Chondrocyte (in vitro differentiated cells): ENCODE measurements around the gene NUDT9. TPM values are rescaled to one million over a fixed set of nuclear protein-coding genes. Genes with fewer than 3 reads are reported as not detected.
"Not testable (repeated sequence)": the region's sequence is repeated elsewhere in the genome, so short reads cannot be mapped to it uniquely, and the experiment has no call there.

Experiments used
- DNase-seq: peaks from one replicate; pipeline ENCODE4 v3.0.0; 2021; ENCODE audit warnings: mixed read lengths, low spot score
- H3K27ac Mint-ChIP-seq: one replicate; pipeline ENCODE4 v1.8.0; 2021; ENCODE audit warnings: mild to moderate bottlenecking, moderate library complexity, mixed read lengths; ENCODE audit not compliant: unreplicated experiment
- H3K27me3 Mint-ChIP-seq: 2 replicates; pipeline ENCODE4 v1.8.0; 2021; ENCODE audit warnings: low read depth, mixed read lengths
- H3K36me3 Mint-ChIP-seq: 2 replicates; pipeline ENCODE4 v1.8.0; 2021; ENCODE audit warnings: low read depth, mixed read lengths
- H3K4me1 Mint-ChIP-seq: 2 replicates; pipeline ENCODE4 v1.8.0; 2021; ENCODE audit warnings: low read depth, mild to moderate bottlenecking, mixed read lengths
- H3K4me3 Mint-ChIP-seq: one replicate; pipeline ENCODE4 v1.8.0; 2021; ENCODE audit warnings: mild to moderate bottlenecking, moderate library complexity, mixed read lengths; ENCODE audit not compliant: unreplicated experiment
- H3K9me3 Mint-ChIP-seq: 2 replicates; pipeline ENCODE4 v1.8.0; 2021; ENCODE audit warnings: low read depth, mixed read lengths
- CTCF ChIP-seq: fragments of 200-600 bp; sonication (generic); IDR thresholded peaks from 2 replicates; pipeline ENCODE4 v1.5.0; 2021; ENCODE audit warnings: antibody characterized with exemption, mild to moderate bottlenecking, moderate library complexity
- total RNA-seq: library from RNA; stranded (reverse); gene quantifications from 3 replicates; pipeline ENCODE4 v1.2.1, GENCODE V29; 2021

NUDT9 gene
- total RNA-seq, 1 donor from 2014 or later = 20.5 TPM

GRCh38 chr4:87490664-87491369 is 68.4 kb downstream of the NUDT9 start:
- no peaks in the 10 kb centered on the region for H3K9me3 Mint-ChIP-seq
- no peak overlapping the region for H3K27ac Mint-ChIP-seq
- no peak for DNase-seq
- H3K27me3 Mint-ChIP-seq = no peaks in the 10 kb centered on the region
- no peak for TF ChIP-seq CTCF
- peaks cover 14% of the 10 kb centered on the region for H3K36me3 Mint-ChIP-seq
- H3K4me3 Mint-ChIP-seq = no peak overlapping the region
- peaks cover 11% of the 10 kb centered on the region for H3K4me1 Mint-ChIP-seq

GRCh38 chr4:87491436-87491835 is 69.1 kb downstream of the NUDT9 start:
- Mint-ChIP-seq H3K36me3 (peaks cover 12% of the 10 kb centered on the region), H3K27me3 (no peaks in the 10 kb centered on the region), H3K4me1 (peaks cover 11% of the 10 kb centered on the region), H3K9me3 (no peaks in the 10 kb centered on the region), H3K4me3 (no peak overlapping the region), H3K27ac (no peak overlapping the region)
- TF ChIP-seq CTCF = no peak
- no peak for DNase-seq

- not testable (repeated sequence) for H3K27me3 Mint-ChIP-seq, H3K27ac Mint-ChIP-seq, H3K9me3 Mint-ChIP-seq, DNase-seq, H3K4me3 Mint-ChIP-seq
- Mint-ChIP-seq H3K36me3 (peaks cover 12% of the 10 kb centered on the region), H3K4me1 (peaks cover 11% of the 10 kb centered on the region)
Observed at GRCh38 chr4:87491851-87492250, 69.5 kb downstream of the NUDT9 start.

- Mint-ChIP-seq H3K27me3 (no peaks in the 10 kb centered on the region), H3K9me3 (no peaks in the 10 kb centered on the region), H3K27ac (no peak overlapping the region), H3K4me3 (no peak overlapping the region), H3K4me1 (peaks cover 11% of the 10 kb centered on the region), H3K36me3 (peaks cover 10% of the 10 kb centered on the region)
- DNase-seq = no peak
- TF ChIP-seq CTCF = no peak
Observed at GRCh38 chr4:87493115-87493514, 70.7 kb downstream of the NUDT9 start.

GRCh38 chr4:87497159-87497558 is 74.8 kb downstream of the NUDT9 start:
- H3K36me3 Mint-ChIP-seq = peaks cover 7% of the 10 kb centered on the region
- H3K4me3 Mint-ChIP-seq = no peak overlapping the region
- no peak overlapping the region for H3K27ac Mint-ChIP-seq
- H3K4me1 Mint-ChIP-seq = peaks cover 11% of the 10 kb centered on the region
- no peaks in the 10 kb centered on the region for H3K9me3 Mint-ChIP-seq
- no peak for DNase-seq
- peak; percentile 63 for TF ChIP-seq CTCF
- H3K27me3 Mint-ChIP-seq = no peaks in the 10 kb centered on the region

GRCh38 chr4:87497578-87497977 is 75.2 kb downstream of the NUDT9 start:
- Mint-ChIP-seq H3K4me1 (peaks cover 12% of the 10 kb centered on the region), H3K27me3 (no peaks in the 10 kb centered on the region), H3K9me3 (no peaks in the 10 kb centered on the region), H3K36me3 (peaks cover 7% of the 10 kb centered on the region), H3K27ac (no peak overlapping the region), H3K4me3 (no peak overlapping the region)
- TF ChIP-seq CTCF = no peak
- DNase-seq = no peak
